Loucy (cell line): ENCODE measurements around the gene PLXNB1.

ENCODE experiments used
- EZH2phosphoT487 ChIP-seq: fragments of 200-600 bp; IDR thresholded peaks from 2 replicates; pipeline ENCODE4 v1.6.1; 2018; ENCODE audit warnings: antibody characterized with exemption, mild to moderate bottlenecking, moderate library complexity, borderline replicate concordance
- TF ChIP-seq, protein P1 (sequence below): fragments of 200-600 bp; sonication (generic); conservative IDR thresholded peaks from 2 replicates; pipeline ENCODE4 v1.5.1; 2014; ENCODE audit warnings: mild to moderate bottlenecking, antibody characterized with exemption, low read length

- TF ChIP-seq, protein P1, sequence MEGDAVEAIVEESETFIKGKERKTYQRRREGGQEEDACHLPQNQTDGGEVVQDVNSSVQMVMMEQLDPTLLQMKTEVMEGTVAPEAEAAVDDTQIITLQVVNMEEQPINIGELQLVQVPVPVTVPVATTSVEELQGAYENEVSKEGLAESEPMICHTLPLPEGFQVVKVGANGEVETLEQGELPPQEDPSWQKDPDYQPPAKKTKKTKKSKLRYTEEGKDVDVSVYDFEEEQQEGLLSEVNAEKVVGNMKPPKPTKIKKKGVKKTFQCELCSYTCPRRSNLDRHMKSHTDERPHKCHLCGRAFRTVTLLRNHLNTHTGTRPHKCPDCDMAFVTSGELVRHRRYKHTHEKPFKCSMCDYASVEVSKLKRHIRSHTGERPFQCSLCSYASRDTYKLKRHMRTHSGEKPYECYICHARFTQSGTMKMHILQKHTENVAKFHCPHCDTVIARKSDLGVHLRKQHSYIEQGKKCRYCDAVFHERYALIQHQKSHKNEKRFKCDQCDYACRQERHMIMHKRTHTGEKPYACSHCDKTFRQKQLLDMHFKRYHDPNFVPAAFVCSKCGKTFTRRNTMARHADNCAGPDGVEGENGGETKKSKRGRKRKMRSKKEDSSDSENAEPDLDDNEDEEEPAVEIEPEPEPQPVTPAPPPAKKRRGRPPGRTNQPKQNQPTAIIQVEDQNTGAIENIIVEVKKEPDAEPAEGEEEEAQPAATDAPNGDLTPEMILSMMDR = no peak
- no peak for TF ChIP-seq EZH2phosphoT487
Observed at GRCh38 chr3:48413086-48413485, 16.8 kb downstream of the PLXNB1 start.
